HFFc6 (cell line): Measurements from ENCODE around the gene ALG12. TPM values are rescaled to one million over a fixed set of nuclear protein-coding genes. Genes with fewer than 3 reads are reported as not detected.

Source experiments
- DNase-seq: peaks from one replicate; pipeline ENCODE4 v3.0.0-alpha.2; 2018
- H3K27ac Mint-ChIP-seq: 2 replicates; pipeline ENCODE4 v1.8.0; 2020; ENCODE audit warnings: mild to moderate bottlenecking, mixed read lengths
- H3K27me3 Mint-ChIP-seq: 2 replicates; pipeline ENCODE4 v1.8.0; 2021; ENCODE audit warnings: mild to moderate bottlenecking, moderate library complexity, mixed read lengths; ENCODE audit not compliant: insufficient read depth
- H3K36me3 Mint-ChIP-seq: 2 replicates; pipeline ENCODE4 v1.8.0; 2021; ENCODE audit warnings: low read depth, mixed read lengths
- H3K4me1 Mint-ChIP-seq: 2 replicates; pipeline ENCODE4 v1.8.0; 2020; ENCODE audit warnings: low read depth, mixed read lengths
- H3K4me3 Mint-ChIP-seq: 2 replicates; pipeline ENCODE4 v1.8.0; 2020; ENCODE audit warnings: mild to moderate bottlenecking, moderate library complexity, mixed read lengths
- H3K9me3 Mint-ChIP-seq: 2 replicates; pipeline ENCODE4 v1.8.0; 2020; ENCODE audit warnings: mild to moderate bottlenecking, mixed read lengths
- CTCF ChIP-seq: fragments of 200-600 bp; sonication (generic); IDR thresholded peaks from 2 replicates; pipeline ENCODE4 v1.5.0; 2021; ENCODE audit warnings: antibody characterized with exemption, mild to moderate bottlenecking
- total RNA-seq, 6 experiments: library from RNA; stranded (reverse); fragmentation: NEBNext Ultra II Directional; extraction: Animal tissue kit (Norgen Biotek cat#: 25700); gene quantifications; 2 replicates in 1 of 6; 3 replicates in 5 of 6; pipeline ENCODE4 v1.2.3, GENCODE V29; 2021

ALG12 gene
- total RNA-seq, 6 experiments from 2014 or later, result 17.2 to 25.1 (median 20.2) TPM

DNA sequence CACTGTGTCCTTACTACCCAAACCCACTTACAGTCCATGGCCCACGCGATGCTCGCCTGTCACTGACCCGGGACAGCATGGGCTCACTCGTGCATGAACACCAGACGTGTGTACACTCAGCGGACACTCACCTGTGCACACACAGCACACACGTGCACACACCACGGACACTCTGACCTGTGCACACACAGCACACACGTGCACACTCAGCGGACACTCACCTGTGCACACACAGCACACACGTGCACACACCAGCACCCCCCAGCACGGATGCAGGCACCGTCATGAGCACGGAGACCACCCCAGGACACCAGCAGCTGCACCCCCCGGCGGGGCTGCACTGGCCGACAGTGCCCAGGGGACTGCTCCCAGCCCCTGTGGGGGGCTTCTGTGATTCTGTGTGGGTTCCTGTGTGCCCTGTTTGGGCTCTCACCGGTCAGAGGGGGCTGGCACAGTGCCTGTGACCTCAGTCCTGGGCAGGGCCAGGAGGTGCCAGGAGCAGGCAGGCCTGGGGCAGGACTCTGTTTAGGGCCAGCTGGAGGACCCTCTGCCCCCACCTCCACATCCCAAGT lies 20.4 kb upstream of the ALG12 start:
- H3K4me3 Mint-ChIP-seq, result no peak overlapping the region
- H3K27ac Mint-ChIP-seq, result no peak overlapping the region
- H3K36me3 Mint-ChIP-seq, result no peaks in the 10 kb centered on the region
- no peaks in the 10 kb centered on the region for H3K4me1 Mint-ChIP-seq
- no peaks in the 10 kb centered on the region for H3K9me3 Mint-ChIP-seq
- peaks cover 3% of the 10 kb centered on the region; the same call in 1 of the 2 replicates for H3K27me3 Mint-ChIP-seq
- no peak for DNase-seq
- no peak for TF ChIP-seq CTCF

- Mint-ChIP-seq H3K4me3 (no peak overlapping the region), H3K4me1 (no peaks in the 10 kb centered on the region), H3K27ac (no peak overlapping the region), H3K9me3 (no peaks in the 10 kb centered on the region), H3K36me3 (no peaks in the 10 kb centered on the region), H3K27me3 (peaks cover 4% of the 10 kb centered on the region)
- no peak for DNase-seq
- TF ChIP-seq CTCF, result no peak
Measured at GRCh38 chr22:49937758-49938564, 19.7 kb upstream of the ALG12 start.

DNA sequence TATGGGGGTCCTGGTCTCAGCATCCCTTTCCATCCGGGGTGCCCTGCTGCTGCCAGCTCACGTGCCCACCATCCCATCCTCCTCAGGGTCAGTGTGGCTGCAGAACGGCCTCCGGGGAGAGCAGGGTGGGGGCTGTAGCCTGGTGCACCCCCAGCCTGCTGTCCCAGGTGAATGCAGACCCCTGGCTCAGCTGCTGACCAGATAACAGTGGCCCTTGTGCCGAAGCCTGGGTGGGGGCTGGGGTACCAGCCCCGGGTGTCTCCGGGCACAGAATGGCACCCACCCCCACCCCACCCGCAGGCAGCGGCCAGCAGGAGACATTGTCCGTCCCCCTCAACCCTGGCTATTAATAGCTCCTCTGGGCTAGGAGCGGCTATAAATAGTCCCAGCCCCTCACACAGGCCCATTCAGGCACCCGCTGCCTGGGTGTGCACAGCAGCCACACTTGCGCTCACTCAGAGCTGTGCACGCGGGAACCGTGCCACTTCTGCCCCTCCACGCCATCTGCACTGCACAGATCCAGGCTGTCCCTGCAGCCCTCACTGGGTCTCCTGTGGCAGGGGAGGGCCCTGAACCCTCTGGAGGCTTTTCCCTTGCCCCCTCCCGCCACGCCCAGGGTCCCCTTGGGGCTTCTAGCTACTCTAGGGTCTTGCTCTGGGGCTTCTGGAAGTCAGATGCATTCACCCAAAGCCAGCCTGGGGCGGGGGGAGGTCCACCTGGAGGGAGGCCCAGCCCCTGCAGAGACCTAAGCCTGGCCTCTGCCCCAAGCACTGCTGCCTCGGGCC lies 18.9 kb upstream of the ALG12 start:
- no peak overlapping the region for H3K4me3 Mint-ChIP-seq
- DNase-seq, result no peak
- TF ChIP-seq CTCF, result no peak
- no peaks in the 10 kb centered on the region for H3K4me1 Mint-ChIP-seq
- no peaks in the 10 kb centered on the region for H3K9me3 Mint-ChIP-seq
- no peak overlapping the region for H3K27ac Mint-ChIP-seq
- H3K27me3 Mint-ChIP-seq, result peaks cover 5% of the 10 kb centered on the region
- H3K36me3 Mint-ChIP-seq, result no peaks in the 10 kb centered on the region

DNA sequence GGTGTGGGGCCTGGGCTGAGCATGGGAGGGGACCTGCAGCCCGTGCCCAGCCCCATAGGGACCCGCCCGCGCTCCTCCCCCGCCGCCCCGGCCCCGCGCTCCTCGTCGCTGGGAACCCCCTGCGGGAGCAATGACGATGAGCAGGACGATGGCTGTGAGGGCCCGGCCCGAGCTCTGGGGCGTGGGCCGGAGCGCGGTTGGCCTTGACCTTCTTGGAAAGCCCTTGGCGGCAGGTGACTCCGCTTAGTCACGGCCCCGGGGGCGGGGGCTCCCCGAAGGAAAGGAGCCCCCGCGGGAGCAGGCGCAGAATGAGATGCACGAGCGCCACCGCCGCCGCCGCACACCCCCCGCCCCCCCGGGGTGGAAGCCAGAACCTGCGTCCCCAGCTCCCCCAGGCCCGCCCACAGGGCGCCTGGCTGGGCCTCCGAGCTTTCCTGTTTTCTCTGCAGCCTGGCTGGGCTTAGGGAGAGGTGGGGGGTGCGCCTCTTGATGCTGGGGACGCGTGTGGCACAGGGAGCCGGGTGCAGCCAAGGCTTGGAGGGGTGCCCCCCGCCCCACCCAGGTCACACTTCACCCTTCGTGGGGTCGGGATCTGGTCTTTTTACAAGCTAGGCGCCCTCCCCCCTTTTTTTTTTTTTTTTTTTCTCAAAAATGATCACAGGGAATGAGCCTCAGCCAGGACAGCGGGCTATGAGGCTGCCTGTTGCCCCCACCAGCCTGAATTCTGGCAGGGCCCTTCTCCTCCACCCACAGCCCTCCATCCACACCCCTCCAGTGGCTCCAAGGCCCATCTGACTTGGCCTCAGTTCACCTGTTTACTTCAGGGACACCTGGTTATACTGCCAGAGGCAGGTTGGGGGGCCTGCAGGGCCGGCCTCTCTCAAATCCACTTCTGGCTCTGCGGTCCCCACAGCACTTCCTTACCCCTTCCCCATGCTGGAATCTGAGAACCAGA lies 18.1 kb upstream of the ALG12 start:
- peak; percentile 35 for DNase-seq
- no peak for TF ChIP-seq CTCF
- H3K4me1 Mint-ChIP-seq, result peaks cover under 1% of the 10 kb centered on the region
- H3K4me3 Mint-ChIP-seq, result no peak overlapping the region
- H3K27ac Mint-ChIP-seq, result no peak overlapping the region
- peaks cover 5% of the 10 kb centered on the region for H3K27me3 Mint-ChIP-seq
- H3K36me3 Mint-ChIP-seq, result no peaks in the 10 kb centered on the region
- no peaks in the 10 kb centered on the region for H3K9me3 Mint-ChIP-seq

- Mint-ChIP-seq H3K27ac (no peak overlapping the region), H3K27me3 (peaks cover 4% of the 10 kb centered on the region), H3K36me3 (no peaks in the 10 kb centered on the region), H3K9me3 (no peaks in the 10 kb centered on the region), H3K4me1 (peaks cover 7% of the 10 kb centered on the region), H3K4me3 (no peak overlapping the region)
- no peak for DNase-seq
- TF ChIP-seq CTCF, result no peak
Measured at GRCh38 chr22:49935561-49935960, 17.3 kb upstream of the ALG12 start.
